GM12878 (cell line): ENCODE measurements around the gene SPEG. TPM values are rescaled to one million over a fixed set of nuclear protein-coding genes. Genes with fewer than 3 reads are reported as not detected.

Experiments
- ATAC-seq: fragments of 200-7000 bp; cut with Tn5 transposase; 3 replicates; pipeline ENCODE4 v1.9.1; 2020; ENCODE audit warnings: mild to moderate bottlenecking, moderate library complexity
- BruUV-seq: library from RNA; stranded (reverse); fragments of 400-500 nt; replicated peaks from 2 replicates; lab custom pipeline; 2021; lab: Mats Ljungman, UMichigan
- CTCF ChIA-PET: fragments of 300-600 bp; sonication (Branson Sonifier 250); formaldehyde crosslinking; extraction: SDS; loops from one replicate; lab custom pipeline; 2021; ENCODE audit warnings: inconsistent platforms; lab: Yijun Ruan, JAX
- POLR2A ChIA-PET: fragments of 350-600 bp; formaldehyde crosslinking; extraction: SDS; loops from one replicate; lab custom pipeline; 2021; ENCODE audit warnings: inconsistent platforms; lab: Charles Lee
- RAD21 ChIA-PET: fragments of 300-600 bp; sonication (Branson Sonifier 250); formaldehyde crosslinking; loops from one replicate; lab custom pipeline; 2023; ENCODE audit warnings: antibody characterized with exemption; ENCODE audit not compliant: unreplicated experiment; lab: Charles Lee
- SMC1A ChIA-PET: fragments of 300-600 bp; sonication (Branson Sonifier 250); formaldehyde crosslinking; loops from one replicate; lab custom pipeline; 2023; ENCODE audit not compliant: unreplicated experiment, uncharacterized antibody; lab: Charles Lee
- DNase-seq: peaks from one replicate; pipeline ENCODE4 v3.0.0-alpha.2; 2011; ENCODE audit warnings: low read depth, low spot score
- FAIRE-seq: peaks from 3 replicates; lab custom pipeline; 2011; peaks lifted over from hg19 to GRCh38; lab: Jason Lieb, UNC
- H2AFZ ChIP-seq: 2 replicates; pipeline ENCODE4 v1.6.0; 2011; ENCODE audit warnings: low read depth, low read length, control low read depth; ENCODE audit not compliant: control insufficient read depth
- H3K27ac ChIP-seq: 2 replicates; pipeline ENCODE4 v1.5.1; 2011; ENCODE audit warnings: control low read depth; ENCODE audit not compliant: control insufficient read depth, insufficient read depth
- H3K27me3 ChIP-seq, 2 experiments: replicated peaks in 1 of 2; 2 replicates each; pipeline versions ENCODE4 v1.6.0 to v1.6.1; 2011; ENCODE audit warnings: low read length in 1 of 2; ENCODE audit not compliant: control insufficient read depth in 2 of 2, insufficient read depth in 2 of 2
- H3K36me3 ChIP-seq, 2 experiments: 2 replicates each; pipeline ENCODE4 v1.5.1; 2011; ENCODE audit warnings: low read length in 1 of 2; ENCODE audit not compliant: control insufficient read depth in 2 of 2, insufficient read depth in 2 of 2
- H3K4me1 ChIP-seq: 2 replicates; pipeline ENCODE4 v1.6.1; 2011; ENCODE audit warnings: mild to moderate bottlenecking, low read length, moderate library complexity, mixed read lengths; ENCODE audit not compliant: control insufficient read depth, insufficient read depth
- H3K4me2 ChIP-seq: 2 replicates; pipeline ENCODE4 v1.6.0; 2011; ENCODE audit warnings: control low read depth; ENCODE audit not compliant: control insufficient read depth, insufficient read depth
- H3K4me3 ChIP-seq: fragments of 200-600 bp; sonication (generic); 2 replicates; pipeline ENCODE4 v1.5.1; 2016
- H3K79me2 ChIP-seq: 2 replicates; pipeline ENCODE4 v1.6.0; 2011; ENCODE audit warnings: low read length; ENCODE audit not compliant: control insufficient read depth, insufficient read depth
- H3K9ac ChIP-seq: 2 replicates; pipeline ENCODE4 v1.8.0; 2011; ENCODE audit warnings: low read length, control low read depth, mixed read lengths; ENCODE audit not compliant: control insufficient read depth, insufficient read depth
- H3K9me3 ChIP-seq: replicated peaks from 3 replicates; pipeline ENCODE4 v1.5.1; 2011; ENCODE audit warnings: mild to moderate bottlenecking, low read length; ENCODE audit not compliant: control insufficient read depth, insufficient read depth
- H4K20me1 ChIP-seq: 2 replicates; pipeline ENCODE4 v1.6.0; 2011; ENCODE audit not compliant: control insufficient read depth, insufficient read depth
- BHLHE40 ChIP-seq, 2 experiments: fragments of 450-650 bp in 1 of 2; IDR thresholded peaks; 2 replicates each; pipeline ENCODE4 v1.6.1; 2011 to 2017; ENCODE audit warnings: low read depth in 2 of 2, borderline replicate concordance in 1 of 2, improper control_type of control experiment in 1 of 2, low read length in 1 of 2, mild to moderate bottlenecking in 1 of 2
- ETV6 ChIP-seq, 2 experiments: fragments of 450-650 bp in 1 of 2; IDR thresholded peaks in 1 of 2; conservative IDR thresholded peaks in 1 of 2; 2 replicates each; pipeline ENCODE4 v1.6.1; 2014; ENCODE audit warnings: antibody characterized with exemption in 1 of 2, borderline replicate concordance in 1 of 2, low read depth in 1 of 2, mild to moderate bottlenecking in 1 of 2, moderate library complexity in 1 of 2
- MYC ChIP-seq: IDR thresholded peaks from 2 replicates; pipeline ENCODE4 v1.6.1; 2011; ENCODE audit warnings: mild to moderate bottlenecking, low read length, moderate library complexity, inconsistent platforms; ENCODE audit not compliant: insufficient read depth, insufficient replicate concordance, insufficient read length, severe bottlenecking
- NKRF ChIP-seq: fragments of 450-650 bp; conservative IDR thresholded peaks from 2 replicates; pipeline ENCODE4 v1.6.1; 2017; ENCODE audit warnings: mild to moderate bottlenecking, moderate library complexity
- NRF1 ChIP-seq: conservative IDR thresholded peaks from 2 replicates; pipeline ENCODE4 v1.6.1; 2011; ENCODE audit warnings: mild to moderate bottlenecking, low read depth, low read length, improper control_type of control experiment
- PKNOX1 ChIP-seq: fragments of 450-650 bp; IDR thresholded peaks from 2 replicates; pipeline ENCODE4 v1.6.1; 2016; ENCODE audit warnings: mild to moderate bottlenecking
- REST ChIP-seq: IDR thresholded peaks from 2 replicates; pipeline ENCODE4 v1.6.1; 2012; ENCODE audit warnings: mild to moderate bottlenecking, low read depth, low read length
- ZBED1 ChIP-seq: IDR thresholded peaks from 2 replicates; pipeline ENCODE4 v1.6.1; 2016; ENCODE audit warnings: borderline replicate concordance
- WGBS: methylation state at CpG from one replicate; pipeline ENCODE4 v1.1.6; 2016; ENCODE audit warnings: low lambda C conversion rate; ENCODE audit not compliant: insufficient replicate concordance, insufficient coverage; ENCODE audit errors: missing lambda C conversion rate; 5-methylcytosine and 5-hydroxymethylcytosine counted together
- in situ Hi-C: fragments of 300-500 bp; cut with MboI; formaldehyde crosslinking; loops from 9 replicates; pipeline ENCODE4 v1.14.3; 2018; ENCODE audit warnings: mixed read lengths
- intact Hi-C: fragments of 100-400 bp; cut with micrococcal nuclease; formaldehyde crosslinking; loops from one replicate; pipeline ENCODE4 v1.14.2; 2022; ENCODE audit not compliant: unreplicated experiment
- polyA plus RNA-seq, 11 experiments: library from polyadenylated mRNA; depleted of rRNA in 4 of 11; unstranded in 6 of 11; stranded (reverse) in 5 of 11; fragments of >200 nt; fragmentation: Nextera tagmentation in 4 of 11; fragmentation: Illumina TruSeq in 1 of 11; extraction: Ambion mirVana in 4 of 11; extraction: Trizol in 1 of 11; gene quantifications; 1 replicate in 1 of 11; 2 replicates in 10 of 11; pipeline versions ENCODE4 v1.2.1 to v1.2.3, GENCODE V29; 2011 to 2016; ENCODE audit warnings: inconsistent platforms in 2 of 11, missing spikeins in 2 of 11, low read depth in 1 of 11
- total RNA-seq, 4 experiments: library from RNA; depleted of rRNA in 3 of 4; stranded (reverse); fragments of >200 nt in 3 of 4; fragmentation: Illumina TruSeq in 1 of 4; extraction: Trizol in 1 of 4; gene quantifications; 2 replicates each; pipeline versions ENCODE4 v1.2.1 to v1.2.3, GENCODE V29; 2013 to 2021

SPEG gene
- total and polyA plus RNA-seq, 10 of the 15 experiments (the other 5 are each of a cell fraction or from before 2014, with no cell fraction given): 0.03 to 0.28 TPM; not detected in 8

GRCh38 chr2:219541611-219542180 is 107.1 kb downstream of the SPEG start (continued):
- TF ChIP-seq NKRF (0 out of 2 replicates have a peak, but pooled peaks have one; percentile 39), BHLHE40 (IDR thresholded peaks at IDR 0.05; ENCODE audit: borderline replicate concordance in 1 of 2, low read depth in 2 of 2, low read length in 1 of 2) (peak in 1 of 2 experiments; percentile 50; a peak in 1 of 4 replicates), MYC (peak; percentile 28)

GRCh38 chr2:219542931-219543595 is 108.4 kb downstream of the SPEG start:
- Histone ChIP-seq H3K36me3 (no peaks in the 10 kb centered on the region; a peak in 1 of 4 replicates), H2AFZ (peak overlapping the region; percentile 62), H3K27me3 (peaks cover 0 to 7% of the 10 kb centered on the region in 2 experiments; a peak in 2 of 4 replicates), H3K9ac (peak overlapping the region; percentile 44; the same call in 1 of the 2 replicates), H3K4me1 (peaks cover 3% of the 10 kb centered on the region; the same call in 1 of the 2 replicates), H4K20me1 (no peaks in the 10 kb centered on the region; the same call in 1 of the 2 replicates), H3K4me2 (peak overlapping the region; percentile 81), H3K79me2 (no peaks in the 10 kb centered on the region), H3K4me3 (peak overlapping the region; percentile 69), H3K9me3 (no peaks in the 10 kb centered on the region), H3K27ac (no peak overlapping the region)
- POLR2A ChIA-PET: interaction anchor here (1.0 to 1.3 kb wide), 2 partner anchors 54 to 147 kb away, joined by 3 to 5 read pairs; partner anchors contain the start of gene STK11IP
- SMC1A ChIA-PET: interaction anchor here (1.0 to 1.3 kb wide), 3 partner anchors 13 to 139 kb away, joined by 3 read pairs; no protein-coding TSS in a partner anchor
- CTCF ChIA-PET: interaction anchor here (0.6 to 4.5 kb wide), 12 partner anchors 9 to 147 kb away, joined by 3 to 68 read pairs (median 4); partner anchors contain the start of gene GMPPA
- ATAC-seq (peak; percentile 69), FAIRE-seq (no peak), DNase-seq (no peak)
- in situ Hi-C loops (loop anchor here (5.0 kb wide), 1 partner anchor 144 kb away; no protein-coding TSS in a partner anchor), intact Hi-C loops (no loop called here)
- BruUV-seq: no TSS peak
- 1% methylated on average over 57 of the region's 66 CpGs for WGBS
- RAD21 ChIA-PET: interaction anchor here (1.0 to 3.7 kb wide), 4 partner anchors 44 to 147 kb away, joined by 3 to 25 read pairs (median 12); partner anchors contain the start of gene GMPPA
- TF ChIP-seq ETV6 (conservative IDR thresholded peaks at IDR 0.05 in 1 of 2, IDR thresholded peaks at IDR 0.05 in 1 of 2; ENCODE audit: borderline replicate concordance in 1 of 2, low read depth in 1 of 2) (peak in 1 of 2 experiments; percentile 35; a peak in 1 of 4 replicates), NKRF (peak; percentile 21; the same call in 1 of the 2 replicates), REST (peak; percentile 28; the same call in 1 of the 2 replicates), ZBED1 (no peak), PKNOX1 (no peak), NRF1 (no peak)
